Parathyroid adenoma (tissue), 2 donors: ENCODE results near the gene DHRSX.

Experiments
- H2AFZ ChIP-seq: fragments of 300-600 bp; sonication (generic); one replicate; pipeline ENCODE4 v1.7.0; 2017; ENCODE audit warnings: antibody characterized with exemption, mild to moderate bottlenecking
- H3K27ac ChIP-seq: fragments of 300-600 bp; sonication (generic); one replicate; pipeline ENCODE4 v1.7.0; 2017
- H3K27me3 ChIP-seq: fragments of 300-600 bp; sonication (generic); one replicate; pipeline ENCODE4 v1.7.0; 2017; ENCODE audit warnings: low read length; ENCODE audit not compliant: control insufficient read depth, insufficient read depth
- H3K36me3 ChIP-seq: fragments of 300-600 bp; sonication (generic); one replicate; pipeline ENCODE4 v1.7.0; 2017; ENCODE audit warnings: low read length; ENCODE audit not compliant: control insufficient read depth, insufficient read depth
- H3K4me1 ChIP-seq: fragments of 300-600 bp; sonication (generic); one replicate; pipeline ENCODE4 v1.7.0; 2017; ENCODE audit warnings: control low read depth
- H3K4me2 ChIP-seq: fragments of 300-600 bp; sonication (generic); one replicate; pipeline ENCODE4 v1.7.0; 2017; ENCODE audit warnings: low read length
- H3K4me3 ChIP-seq: fragments of 300-600 bp; sonication (generic); one replicate; pipeline ENCODE4 v1.7.0; 2017; ENCODE audit warnings: low read depth, low read length
- H3K79me2 ChIP-seq: fragments of 300-600 bp; sonication (generic); one replicate; pipeline ENCODE4 v1.7.0; 2017; ENCODE audit warnings: control low read depth
- H3K9ac ChIP-seq: fragments of 300-600 bp; sonication (generic); one replicate; pipeline ENCODE4 v1.7.0; 2017; ENCODE audit warnings: mild to moderate bottlenecking
- H3K9me3 ChIP-seq: fragments of 300-600 bp; sonication (generic); one replicate; pipeline ENCODE4 v1.7.0; 2017; ENCODE audit warnings: low read length; ENCODE audit not compliant: control insufficient read depth
- TF ChIP-seq, protein P1 (sequence below): fragments of 300-600 bp; sonication (generic); IDR thresholded peaks from one replicate; pipeline ENCODE4 v1.7.0; 2017; ENCODE audit warnings: antibody characterized with exemption, mild to moderate bottlenecking
- donor health status: primary hyperparathyroidism.

Gene DHRSX

DNA sequence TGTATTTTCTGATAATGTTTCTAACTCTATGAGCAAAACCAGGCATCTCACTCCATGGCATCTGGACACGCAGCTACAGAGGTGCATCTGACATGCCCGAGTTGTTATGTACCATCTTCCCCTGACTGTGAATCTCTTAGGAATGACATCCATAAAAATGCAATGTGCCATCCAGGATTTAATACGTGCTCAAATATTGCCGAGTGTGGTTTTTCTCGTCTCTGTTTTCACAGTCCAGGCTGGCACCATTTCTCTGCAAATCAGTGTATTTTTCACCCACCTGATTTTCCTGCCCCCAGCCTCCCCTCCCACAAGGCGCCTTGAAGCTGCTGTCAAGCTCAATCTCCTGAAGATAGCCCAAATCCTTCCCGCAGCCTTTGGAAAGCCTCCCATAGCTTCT is 154.6 kb downstream of the DHRSX start:
- Histone ChIP-seq H2AFZ (no peak overlapping the region), H3K9me3 (no peaks in the 10 kb centered on the region), H3K79me2 (no peaks in the 10 kb centered on the region), H3K36me3 (no peaks in the 10 kb centered on the region), H3K27me3 (no peaks in the 10 kb centered on the region), H3K4me2 (no peak overlapping the region), H3K9ac (no peak overlapping the region), H3K4me1 (no peaks in the 10 kb centered on the region), H3K27ac (no peak overlapping the region), H3K4me3 (no peak overlapping the region)
- TF ChIP-seq, protein P1, sequence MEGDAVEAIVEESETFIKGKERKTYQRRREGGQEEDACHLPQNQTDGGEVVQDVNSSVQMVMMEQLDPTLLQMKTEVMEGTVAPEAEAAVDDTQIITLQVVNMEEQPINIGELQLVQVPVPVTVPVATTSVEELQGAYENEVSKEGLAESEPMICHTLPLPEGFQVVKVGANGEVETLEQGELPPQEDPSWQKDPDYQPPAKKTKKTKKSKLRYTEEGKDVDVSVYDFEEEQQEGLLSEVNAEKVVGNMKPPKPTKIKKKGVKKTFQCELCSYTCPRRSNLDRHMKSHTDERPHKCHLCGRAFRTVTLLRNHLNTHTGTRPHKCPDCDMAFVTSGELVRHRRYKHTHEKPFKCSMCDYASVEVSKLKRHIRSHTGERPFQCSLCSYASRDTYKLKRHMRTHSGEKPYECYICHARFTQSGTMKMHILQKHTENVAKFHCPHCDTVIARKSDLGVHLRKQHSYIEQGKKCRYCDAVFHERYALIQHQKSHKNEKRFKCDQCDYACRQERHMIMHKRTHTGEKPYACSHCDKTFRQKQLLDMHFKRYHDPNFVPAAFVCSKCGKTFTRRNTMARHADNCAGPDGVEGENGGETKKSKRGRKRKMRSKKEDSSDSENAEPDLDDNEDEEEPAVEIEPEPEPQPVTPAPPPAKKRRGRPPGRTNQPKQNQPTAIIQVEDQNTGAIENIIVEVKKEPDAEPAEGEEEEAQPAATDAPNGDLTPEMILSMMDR = no peak

DNA sequence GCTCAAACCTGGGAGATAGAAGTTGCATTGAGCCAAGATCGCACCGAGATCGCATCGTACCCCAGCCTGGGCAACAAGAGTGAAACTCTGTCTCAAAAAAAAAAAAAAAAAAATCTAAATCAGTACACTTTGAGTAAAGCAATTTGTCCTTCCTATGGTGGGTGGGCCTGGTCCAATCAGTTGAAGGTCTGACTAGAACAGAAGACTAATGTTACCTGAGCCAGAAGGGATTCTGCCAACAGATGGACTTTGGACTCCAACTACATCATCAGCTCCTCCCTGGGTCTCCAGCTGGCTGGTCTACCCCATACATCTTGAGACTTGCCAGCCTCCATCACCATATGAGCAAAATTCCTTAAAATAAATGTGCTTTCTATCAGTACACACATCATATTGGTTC is 155.2 kb downstream of the DHRSX start:
- TF ChIP-seq, protein P1 = no peak
- no peak overlapping the region for H3K9ac ChIP-seq
- no peaks in the 10 kb centered on the region for H3K36me3 ChIP-seq
- no peak overlapping the region for H2AFZ ChIP-seq
- H3K27me3 ChIP-seq = no peaks in the 10 kb centered on the region
- H3K4me2 ChIP-seq = no peak overlapping the region
- no peak overlapping the region for H3K4me3 ChIP-seq
- no peaks in the 10 kb centered on the region for H3K9me3 ChIP-seq
- H3K4me1 ChIP-seq = no peaks in the 10 kb centered on the region
- no peaks in the 10 kb centered on the region for H3K79me2 ChIP-seq
- no peak overlapping the region for H3K27ac ChIP-seq

DNA sequence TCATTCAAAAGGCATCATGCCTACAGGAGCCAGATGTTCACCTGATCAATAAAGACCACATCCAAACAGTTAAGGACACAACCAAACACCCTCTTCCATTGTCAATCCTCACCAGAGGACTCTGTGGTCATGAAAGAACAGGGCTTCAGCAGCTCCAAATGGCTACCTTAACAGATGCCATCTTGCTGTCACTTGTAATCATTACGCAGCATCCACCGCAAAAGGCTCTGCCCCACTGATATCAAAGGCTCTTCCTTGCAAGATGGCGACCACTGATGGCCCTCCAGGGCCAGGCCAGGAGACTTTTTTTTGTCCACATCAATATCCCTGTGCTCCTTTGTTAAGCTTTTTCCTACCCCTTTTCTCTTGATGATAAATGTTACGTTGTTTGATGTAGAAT is 157.4 kb downstream of the DHRSX start:
- no peaks in the 10 kb centered on the region for H3K36me3 ChIP-seq
- TF ChIP-seq, protein P1 = no peak
- no peaks in the 10 kb centered on the region for H3K4me1 ChIP-seq
- no peak overlapping the region for H2AFZ ChIP-seq
- H3K9me3 ChIP-seq = no peaks in the 10 kb centered on the region
- no peak overlapping the region for H3K27ac ChIP-seq
- no peaks in the 10 kb centered on the region for H3K27me3 ChIP-seq
- H3K79me2 ChIP-seq = no peaks in the 10 kb centered on the region
- H3K4me3 ChIP-seq = no peak overlapping the region
- H3K4me2 ChIP-seq = no peak overlapping the region
- H3K9ac ChIP-seq = no peak overlapping the region

- H3K36me3 ChIP-seq = no peaks in the 10 kb centered on the region
- no peak overlapping the region for H3K9ac ChIP-seq
- H3K4me3 ChIP-seq = no peak overlapping the region
- no peaks in the 10 kb centered on the region for H3K79me2 ChIP-seq
- no peaks in the 10 kb centered on the region for H3K4me1 ChIP-seq
- H3K4me2 ChIP-seq = no peak overlapping the region
- H3K27me3 ChIP-seq = no peaks in the 10 kb centered on the region
- TF ChIP-seq, protein P1 = no peak
- no peak overlapping the region for H2AFZ ChIP-seq
- H3K27ac ChIP-seq = no peak overlapping the region
- H3K9me3 ChIP-seq = no peaks in the 10 kb centered on the region
These were observed 157.9 kb downstream of the DHRSX start for GRCh38 chrX:2342874-2343273.

DNA sequence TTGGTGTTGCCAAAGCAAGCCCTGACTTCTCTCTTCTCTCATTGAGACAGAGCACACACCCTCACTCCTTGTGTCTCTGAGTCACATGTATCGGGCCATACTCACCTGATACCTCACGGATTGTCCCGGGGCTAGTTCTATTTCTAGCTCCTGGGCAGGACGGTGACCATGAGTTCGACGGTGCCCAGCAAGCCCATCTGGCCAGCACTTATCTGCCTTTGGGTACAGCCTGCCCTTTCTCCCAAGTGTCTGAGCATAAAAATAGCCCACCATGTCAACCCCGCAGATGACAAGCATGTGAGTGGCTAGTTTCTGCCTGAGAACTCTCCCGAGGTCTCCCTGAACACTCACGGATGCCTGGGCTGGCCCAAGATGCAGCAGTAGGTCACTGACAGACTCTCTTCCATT is 158.5 kb downstream of the DHRSX start:
- Histone ChIP-seq H3K9ac (no peak overlapping the region), H3K9me3 (no peaks in the 10 kb centered on the region), H3K4me3 (no peak overlapping the region), H3K79me2 (no peaks in the 10 kb centered on the region), H2AFZ (no peak overlapping the region), H3K4me1 (no peaks in the 10 kb centered on the region), H3K27me3 (no peaks in the 10 kb centered on the region), H3K27ac (no peak overlapping the region), H3K36me3 (no peaks in the 10 kb centered on the region), H3K4me2 (no peak overlapping the region)
- TF ChIP-seq, protein P1 = no peak
